Activated T-cell treated with anti-CD3 and anti-CD28 coated beads, Interleukin-2, amount 50 U/mL, for 72 hours (primary cell): ENCODE results near the gene SART1. TPM values are rescaled to one million over a fixed set of nuclear protein-coding genes. Genes with fewer than 3 reads are reported as not detected.
"Not testable (repeated sequence)": the region's sequence is repeated elsewhere in the genome, so short reads cannot be mapped to it uniquely, and the experiment has no call there.

ENCODE experiments used
- ATAC-seq, 2 donors: fragments of 150-1000 bp; cut with Tn5 transposase; replicated peaks in 1 of 2; 2 replicates each; pipeline ENCODE4 v1.10.0; 2021; ENCODE audit warnings: moderate library complexity in 2 of 2, mild to moderate bottlenecking in 1 of 2
- DNase-seq, 2 donors: peaks; one replicate each; pipeline ENCODE4 v3.0.0; 2021 to 2022; ENCODE audit warnings: mixed read lengths in 1 of 2
- H3K27ac Mint-ChIP-seq: one replicate; pipeline ENCODE4 v1.8.0; 2022; ENCODE audit warnings: mild to moderate bottlenecking, moderate library complexity, mixed read lengths
- H3K27me3 Mint-ChIP-seq: one replicate; pipeline ENCODE4 v1.8.0; 2022; ENCODE audit warnings: low read depth, mixed read lengths
- H3K36me3 Mint-ChIP-seq, 2 donors: one replicate each; pipeline ENCODE4 v1.8.0; 2022; ENCODE audit warnings: mixed read lengths in 2 of 2, mild to moderate bottlenecking in 1 of 2; ENCODE audit not compliant: insufficient read depth in 2 of 2
- H3K4me1 Mint-ChIP-seq: one replicate; pipeline ENCODE4 v1.8.0; 2022; ENCODE audit warnings: low read depth, mixed read lengths
- H3K4me3 Mint-ChIP-seq, 2 donors: one replicate each; pipeline ENCODE4 v1.8.0; 2022; ENCODE audit warnings: mild to moderate bottlenecking in 2 of 2, mixed read lengths in 2 of 2, moderate library complexity in 2 of 2
- H3K9me3 Mint-ChIP-seq, 2 donors: one replicate each; pipeline ENCODE4 v1.8.0; 2022; ENCODE audit warnings: mixed read lengths in 2 of 2
- total RNA-seq, 2 donors: library from RNA; stranded (reverse); gene quantifications; one replicate each; pipeline ENCODE4 v1.2.3, GENCODE V29; 2022

The SART1 gene
- total RNA-seq, 2 donors from 2014 or later: 63.2 to 75.9 TPM

DNA sequence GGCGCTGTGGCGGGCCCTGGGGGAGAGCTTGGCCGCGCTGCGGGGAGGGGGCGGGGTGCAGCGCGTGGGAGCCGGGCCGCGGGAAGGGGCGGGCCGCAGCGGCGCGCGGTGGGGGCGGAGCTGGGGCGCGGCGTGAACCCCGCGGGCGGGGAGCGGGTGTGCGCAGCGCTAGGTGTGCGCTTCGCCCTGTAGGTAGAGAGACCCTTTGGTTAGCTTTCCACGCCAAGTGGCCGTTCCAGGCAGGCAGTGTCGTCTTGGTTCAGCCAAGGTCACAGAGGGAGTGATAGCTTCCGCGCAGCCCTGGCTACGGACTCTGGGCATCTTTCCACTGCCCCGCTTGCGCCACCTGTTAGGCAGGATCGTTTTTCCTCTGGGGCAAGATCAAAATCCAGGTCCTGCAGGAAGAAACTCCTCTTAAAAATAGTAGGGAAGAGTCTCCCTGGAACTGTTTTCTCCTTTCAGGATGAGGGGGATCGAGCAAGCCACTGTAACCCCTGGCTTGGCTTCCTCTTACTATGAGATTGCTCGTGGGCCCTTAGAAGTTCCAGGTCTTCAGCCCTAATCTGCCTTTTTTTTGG lies 41.2 kb downstream of the SART1 start:
- peak; percentile 72 to 79 for ATAC-seq
- H3K4me3 Mint-ChIP-seq: peak overlapping the region; percentile 95 to 99
- no peaks in the 10 kb centered on the region for H3K9me3 Mint-ChIP-seq
- H3K27ac Mint-ChIP-seq: peak overlapping the region; percentile 75
- H3K36me3 Mint-ChIP-seq: peaks cover 5 to 23% of the 10 kb centered on the region in 2 donors
- peak in 1 of 2 donors; percentile 78 for DNase-seq
- H3K27me3 Mint-ChIP-seq: no peaks in the 10 kb centered on the region
- peaks cover 42% of the 10 kb centered on the region for H3K4me1 Mint-ChIP-seq

- peaks cover 40% of the 10 kb centered on the region for H3K4me1 Mint-ChIP-seq
- no peaks in the 10 kb centered on the region for H3K27me3 Mint-ChIP-seq
- DNase-seq (no peak), ATAC-seq (no peak)
- no peaks in the 10 kb centered on the region for H3K9me3 Mint-ChIP-seq
- H3K4me3 Mint-ChIP-seq: peak overlapping the region; percentile 92 to 95
- H3K36me3 Mint-ChIP-seq: peaks cover 3 to 22% of the 10 kb centered on the region in 2 donors
- peak overlapping the region; percentile 75 for H3K27ac Mint-ChIP-seq
Measured at GRCh38 chr11:66003291-66003690, 41.8 kb downstream of the SART1 start.

DNA sequence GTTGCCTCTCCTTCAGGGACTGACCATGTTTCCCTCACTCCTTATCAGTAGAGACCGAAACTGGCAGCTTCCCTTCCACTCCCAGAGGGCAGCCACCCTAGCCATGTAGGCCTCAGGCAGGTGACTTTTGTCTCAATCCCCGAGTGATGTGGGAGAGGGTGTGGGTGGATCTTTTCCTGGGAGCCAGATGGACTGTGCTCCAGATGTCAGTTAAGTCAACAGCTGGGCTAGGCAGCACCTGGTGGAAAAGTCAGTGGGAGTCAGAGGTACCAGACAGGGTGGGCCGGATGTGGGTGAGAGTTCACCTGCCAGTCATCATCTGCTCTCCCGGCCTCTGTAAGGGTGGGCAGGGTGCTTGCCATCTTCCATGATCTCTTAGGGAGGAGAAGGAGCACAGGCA lies 42.7 kb downstream of the SART1 start:
- Mint-ChIP-seq H3K36me3 (peaks cover 3 to 16% of the 10 kb centered on the region in 2 donors), H3K4me3 (peak overlapping the region; percentile 44 to 60), H3K4me1 (peaks cover 33% of the 10 kb centered on the region), H3K9me3 (no peaks in the 10 kb centered on the region), H3K27me3 (no peaks in the 10 kb centered on the region), H3K27ac (no peak overlapping the region)
- DNase-seq (no peak), ATAC-seq (no peak)

DNA sequence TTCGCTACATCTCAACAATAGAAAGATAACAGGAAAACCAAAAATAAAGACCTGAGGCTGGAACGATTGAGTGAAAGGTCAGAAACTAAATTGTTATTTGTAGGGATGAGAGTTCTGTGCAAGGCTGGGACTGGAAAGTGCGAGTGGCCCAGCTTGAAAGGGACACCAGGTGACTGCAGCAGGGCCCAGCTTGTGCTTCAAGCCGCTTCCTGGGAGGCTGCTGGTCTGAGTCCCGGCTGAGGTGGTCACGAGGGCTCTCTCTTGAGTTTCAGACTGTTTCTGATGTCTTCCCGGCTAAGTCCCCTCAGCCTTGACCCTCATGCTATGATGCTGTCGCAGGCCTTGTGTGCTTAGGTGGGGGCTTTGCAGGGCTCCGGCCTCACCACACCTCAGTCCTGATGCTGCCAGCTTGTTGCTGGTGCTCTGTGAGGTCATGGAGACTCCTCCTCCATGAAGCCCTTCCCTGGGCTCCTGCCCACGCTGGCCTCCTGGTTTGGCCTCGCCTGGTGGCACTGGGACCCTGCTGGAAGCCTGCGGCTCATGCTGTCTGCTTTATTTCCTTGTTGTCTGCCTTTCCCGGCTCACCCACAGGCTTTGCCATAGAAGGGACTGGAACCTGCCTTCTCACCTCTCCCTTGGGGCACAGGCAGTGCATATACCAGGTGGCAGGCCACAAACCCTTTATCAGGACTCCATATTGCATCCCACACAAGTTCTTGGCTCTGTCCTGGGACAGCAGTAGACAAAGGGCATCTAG lies 44.8 kb downstream of the SART1 start:
- DNase-seq (no peak), ATAC-seq (no peak)
- H3K36me3 Mint-ChIP-seq: peaks cover 3 to 11% of the 10 kb centered on the region in 2 donors
- no peak overlapping the region for H3K4me3 Mint-ChIP-seq
- peaks cover 5% of the 10 kb centered on the region for H3K27me3 Mint-ChIP-seq
- H3K9me3 Mint-ChIP-seq: no peaks in the 10 kb centered on the region
- no peak overlapping the region for H3K27ac Mint-ChIP-seq
- H3K4me1 Mint-ChIP-seq: peaks cover 15% of the 10 kb centered on the region

GRCh38 chr11:66006891-66007176 lies 45.3 kb downstream of the SART1 start:
- peaks cover 15% of the 10 kb centered on the region for H3K4me1 Mint-ChIP-seq
- no peak overlapping the region for H3K4me3 Mint-ChIP-seq
- no peak for ATAC-seq
- H3K27ac Mint-ChIP-seq: no peak overlapping the region
- DNase-seq: no peak
- peaks cover 2 to 10% of the 10 kb centered on the region in 2 donors for H3K36me3 Mint-ChIP-seq
- no peaks in the 10 kb centered on the region for H3K9me3 Mint-ChIP-seq
- peaks cover 5% of the 10 kb centered on the region for H3K27me3 Mint-ChIP-seq

DNA sequence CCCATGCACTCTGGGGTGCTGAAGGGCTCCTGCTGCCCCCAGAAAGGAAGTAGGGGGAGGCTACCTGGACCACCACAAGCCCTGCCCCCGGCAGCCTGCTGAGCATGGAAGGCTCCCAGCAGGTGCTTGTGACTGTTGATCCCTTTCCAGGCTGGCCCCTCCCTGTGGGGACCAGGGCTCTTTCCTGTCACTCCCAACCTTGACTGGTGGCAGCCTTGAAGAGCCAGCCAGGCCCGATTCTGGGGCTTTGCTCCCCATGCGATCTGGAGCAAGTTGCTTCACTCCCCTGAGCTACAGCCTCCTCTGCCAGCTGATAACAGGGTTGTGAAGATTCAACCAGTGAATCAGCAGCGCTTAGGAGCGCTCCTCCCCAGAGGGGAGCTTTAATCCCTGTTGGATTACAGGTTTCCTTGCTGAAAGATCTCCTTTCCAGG lies 45.7 kb downstream of the SART1 start:
- Mint-ChIP-seq H3K27me3 (peaks cover 5% of the 10 kb centered on the region), H3K9me3 (no peaks in the 10 kb centered on the region), H3K4me3 (no peak overlapping the region), H3K27ac (no peak overlapping the region), H3K4me1 (peaks cover 15% of the 10 kb centered on the region), H3K36me3 (peaks cover 0 to 6% of the 10 kb centered on the region in 2 donors)
- no peak for ATAC-seq
- no peak for DNase-seq

- Mint-ChIP-seq H3K36me3 (peaks cover 0 to 6% of the 10 kb centered on the region in 2 donors), H3K27me3 (peaks cover 9% of the 10 kb centered on the region), H3K4me3 (no peak overlapping the region), H3K9me3 (no peaks in the 10 kb centered on the region), H3K4me1 (peaks cover 9% of the 10 kb centered on the region), H3K27ac (no peak overlapping the region)
- ATAC-seq (no peak), DNase-seq (no peak)
Measured at GRCh38 chr11:66008095-66008467, 46.5 kb downstream of the SART1 start.

DNA sequence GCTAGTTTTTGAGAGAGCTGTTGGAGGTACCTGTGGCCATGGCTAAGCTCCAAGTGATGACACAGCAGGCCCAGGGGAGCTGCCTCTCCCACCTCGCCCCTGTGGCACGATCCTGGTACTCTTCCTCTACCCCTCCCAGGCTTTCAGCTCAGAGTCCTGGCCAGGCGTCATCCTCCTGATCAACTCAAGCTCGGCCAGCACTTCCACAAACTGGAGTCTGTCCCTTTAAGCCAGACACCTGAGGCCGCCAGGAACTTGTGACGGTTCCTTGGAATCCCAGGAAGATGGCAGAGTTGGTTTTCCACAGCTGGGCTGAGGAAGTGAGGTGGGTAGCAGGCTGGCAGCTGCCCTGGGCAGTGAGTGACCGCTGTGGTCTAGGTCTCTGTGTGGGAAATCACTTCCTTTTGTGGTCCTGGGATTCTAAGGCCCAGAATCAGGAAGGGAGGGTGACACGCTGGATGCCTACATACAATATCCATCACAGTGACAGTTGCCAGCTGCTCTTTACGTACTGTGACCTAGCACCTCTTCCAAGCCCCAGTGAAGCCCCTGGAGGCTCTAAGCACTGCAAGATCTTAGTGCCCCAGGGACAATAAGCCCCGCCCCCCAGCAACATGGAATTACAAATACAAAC lies 47.1 kb downstream of the SART1 start:
- no peaks in the 10 kb centered on the region for H3K9me3 Mint-ChIP-seq
- peaks cover 4% of the 10 kb centered on the region for H3K4me1 Mint-ChIP-seq
- H3K27me3 Mint-ChIP-seq: peaks cover 14% of the 10 kb centered on the region
- DNase-seq: no peak
- H3K36me3 Mint-ChIP-seq: peaks cover 0 to 6% of the 10 kb centered on the region in 2 donors
- H3K4me3 Mint-ChIP-seq: no peak overlapping the region
- H3K27ac Mint-ChIP-seq: no peak overlapping the region
- ATAC-seq: no peak

GRCh38 chr11:66010036-66010435 lies 48.5 kb downstream of the SART1 start:
- H3K9me3 Mint-ChIP-seq, H3K27ac Mint-ChIP-seq: not testable (repeated sequence)

GRCh38 chr11:66011239-66011784 lies 49.8 kb downstream of the SART1 start:
- no peak overlapping the region for H3K27ac Mint-ChIP-seq
- H3K9me3 Mint-ChIP-seq: no peaks in the 10 kb centered on the region
- H3K4me1 Mint-ChIP-seq: no peaks in the 10 kb centered on the region
- ATAC-seq (no peak), DNase-seq (no peak)
- H3K4me3 Mint-ChIP-seq: peak overlapping the region in 1 of 2 donors; percentile 27
- no peaks in the 10 kb centered on the region for H3K36me3 Mint-ChIP-seq
- H3K27me3 Mint-ChIP-seq: peaks cover 21% of the 10 kb centered on the region

More at GRCh38 chr11:66010036-66010435, 48.5 kb downstream of the SART1 start:
- H3K27me3 Mint-ChIP-seq: peaks cover 21% of the 10 kb centered on the region
- not testable (repeated sequence) for H3K36me3 Mint-ChIP-seq, H3K4me1 Mint-ChIP-seq, ATAC-seq, DNase-seq, H3K4me3 Mint-ChIP-seq

GRCh38 chr11:66011785-66012303 lies 50.3 kb downstream of the SART1 start, which contains the start of gene CST6:
Gene CST6 (plus strand): TSS chr11:66012008. CDS start chr11:66012045, 37 bp downstream.
- Mint-ChIP-seq H3K27ac (no peak within 1 kb of the TSS), H3K4me3 (peak within 1 kb of the TSS; percentile 58 to 60), H3K27me3 (peaks cover 21% of the 10 kb centered on the region), H3K9me3 (no peaks in the 10 kb centered on the region), H3K4me1 (no peaks in the 10 kb centered on the region), H3K36me3 (no peaks in the 10 kb centered on the region)
- peak; percentile 31 to 39 for ATAC-seq
- DNase-seq: no peak

GRCh38 chr11:66012371-66012945 lies 50.9 kb downstream of the SART1 start:
- H3K27ac Mint-ChIP-seq: no peak overlapping the region
- no peaks in the 10 kb centered on the region for H3K36me3 Mint-ChIP-seq

More at GRCh38 chr11:66012371-66012945, 50.9 kb downstream of the SART1 start:
- H3K9me3 Mint-ChIP-seq: no peaks in the 10 kb centered on the region
- DNase-seq (no peak), ATAC-seq (no peak)
- peaks cover 21% of the 10 kb centered on the region for H3K27me3 Mint-ChIP-seq
- peak overlapping the region in 1 of 2 donors; percentile 58 for H3K4me3 Mint-ChIP-seq
- peaks cover 4% of the 10 kb centered on the region for H3K4me1 Mint-ChIP-seq
